ENCODE data around the gene DRC7.

The DRC7 gene

GRCh38 chr16:57694725-57695679 is at the start of gene DRC7:
DRC7 (plus strand) TSS chr16:57694806; CDS start chr16:57697950, 3,144 bp downstream.
- peak; percentile 1 for DNase-seq

- no peak for DNase-seq
Measured at GRCh38 chr16:57645169-57645568, 49.4 kb upstream of the DRC7 start.

GRCh38 chr16:57645691-57646387 is 48.8 kb upstream of the DRC7 start:
- no peak for DNase-seq

- no peak for DNase-seq
Measured at GRCh38 chr16:57646388-57647039, 48.1 kb upstream of the DRC7 start.

GRCh38 chr16:57647136-57647875 is 47.3 kb upstream of the DRC7 start:
- no peak for DNase-seq

- no peak for DNase-seq
Measured at GRCh38 chr16:57648125-57648524, 46.5 kb upstream of the DRC7 start.

GRCh38 chr16:57648581-57649442 is 45.8 kb upstream of the DRC7 start:
- peak; percentile 78 for DNase-seq

GRCh38 chr16:57649443-57649751 is 45.2 kb upstream of the DRC7 start:
- no peak for DNase-seq

- no peak for DNase-seq
Measured at GRCh38 chr16:57649846-57650245, 44.8 kb upstream of the DRC7 start.

GRCh38 chr16:57651344-57652333 is 43.0 kb upstream of the DRC7 start:
- no peak for DNase-seq

GRCh38 chr16:57652695-57653471 is 41.7 kb upstream of the DRC7 start:
- no peak for DNase-seq

GRCh38 chr16:57653936-57654335 is 40.7 kb upstream of the DRC7 start:
- no peak for DNase-seq

- DNase-seq = no peak
Measured at GRCh38 chr16:57656342-57656955, 38.2 kb upstream of the DRC7 start.

- no peak for DNase-seq
Measured at GRCh38 chr16:57657228-57657627, 37.4 kb upstream of the DRC7 start.

- DNase-seq = no peak
Measured at GRCh38 chr16:57658130-57658877, 36.3 kb upstream of the DRC7 start.

GRCh38 chr16:57658878-57659674 is 35.5 kb upstream of the DRC7 start:
- no peak for DNase-seq

- no peak for DNase-seq
Measured at GRCh38 chr16:57660715-57661463, 33.7 kb upstream of the DRC7 start.

Data from NCI-H1694 (cell line).